GM18907 (cell line): ENCODE measurements around the gene FAM50A.
A peak's percentile ranks its signal among the peaks of the same experiment; 100 is the strongest.

Source experiments
- ATAC-seq: cut with Tn5 transposase; IDR thresholded peaks from one replicate; pipeline ENCODE4 v1.9.1; 2021; ENCODE audit warnings: mild to moderate bottlenecking, moderate library complexity; ENCODE audit not compliant: unreplicated experiment

Gene FAM50A

DNA sequence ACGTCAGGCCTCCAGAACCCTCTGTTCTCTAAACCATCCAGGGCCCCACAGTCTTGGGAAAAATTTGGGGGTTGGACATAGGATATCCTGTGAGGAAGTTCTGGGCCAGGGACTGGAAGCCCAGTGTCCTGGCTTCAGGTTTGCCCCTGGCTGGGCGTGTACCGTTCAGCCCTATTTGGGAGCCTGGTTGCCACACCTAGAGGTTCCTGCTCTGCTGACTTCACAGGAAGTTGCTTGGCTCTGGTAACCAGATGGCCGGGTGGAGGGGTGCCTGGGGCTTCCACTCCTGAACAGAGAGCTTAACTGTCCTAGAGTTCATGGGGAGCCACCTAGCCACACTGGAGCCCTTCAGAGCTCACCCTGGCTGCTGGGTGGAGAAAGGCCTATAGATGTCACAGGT is 31.5 kb upstream of the FAM50A start:
- no peak for ATAC-seq

DNA sequence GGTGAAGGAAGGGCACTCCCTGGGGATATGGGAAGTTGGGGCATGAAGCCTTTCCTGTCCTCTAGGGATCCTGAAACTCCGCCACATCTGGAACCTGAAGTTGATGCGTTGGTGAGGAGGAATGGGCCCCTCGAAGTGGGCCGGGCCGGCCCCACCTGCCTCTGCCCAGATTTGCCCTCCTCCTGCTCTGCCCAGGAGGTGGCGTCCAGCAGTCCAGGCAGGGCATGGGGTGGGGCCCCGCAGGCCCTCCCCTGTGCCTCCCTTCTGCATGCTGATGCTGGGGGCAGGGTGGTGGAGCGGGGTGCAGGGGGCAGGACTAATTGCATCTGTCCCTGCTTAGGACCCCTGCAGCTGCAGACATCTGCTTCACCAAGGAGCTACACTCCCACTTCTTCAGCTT is 30.8 kb upstream of the FAM50A start:
- no peak for ATAC-seq

DNA sequence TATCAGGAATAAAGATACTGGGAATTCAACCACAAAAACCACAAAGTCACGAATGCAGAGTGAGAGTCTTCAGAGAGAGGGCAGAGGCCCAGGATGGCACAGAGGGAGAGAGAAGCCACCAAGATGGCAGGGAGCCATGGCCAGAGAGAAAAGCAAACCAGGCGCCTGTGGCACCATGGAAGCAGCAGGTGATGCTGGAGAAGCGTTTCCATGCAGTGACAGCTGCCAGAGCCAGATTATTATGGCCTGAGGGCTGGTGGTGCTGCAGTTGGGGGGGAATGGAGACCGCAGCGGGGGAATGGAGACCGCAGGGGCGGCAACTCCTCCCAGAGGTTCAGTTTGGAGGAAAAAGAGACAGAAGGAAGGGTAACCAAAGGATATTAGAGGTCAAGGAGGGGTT is 26.8 kb upstream of the FAM50A start:
- ATAC-seq = no peak

DNA sequence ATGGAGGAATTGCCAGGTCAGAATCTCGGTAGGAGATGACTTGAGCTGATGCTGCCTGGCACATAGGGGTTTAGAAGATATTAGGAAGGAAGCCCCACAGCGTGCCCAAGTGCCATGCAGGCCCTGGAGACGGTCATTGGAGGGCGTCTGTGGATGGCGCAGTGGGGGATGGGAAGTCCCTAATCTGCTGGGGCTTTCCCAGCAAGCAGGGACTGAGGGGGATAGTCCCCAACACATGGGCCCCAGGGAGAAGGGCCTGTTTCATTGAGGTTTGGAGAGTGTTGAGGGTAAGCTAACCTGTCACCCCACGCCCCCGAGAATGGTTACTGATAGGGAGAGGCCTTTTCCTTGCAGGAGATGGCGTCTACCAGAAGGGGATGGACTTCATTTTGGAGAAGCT is 24.8 kb upstream of the FAM50A start:
- ATAC-seq = no peak

DNA sequence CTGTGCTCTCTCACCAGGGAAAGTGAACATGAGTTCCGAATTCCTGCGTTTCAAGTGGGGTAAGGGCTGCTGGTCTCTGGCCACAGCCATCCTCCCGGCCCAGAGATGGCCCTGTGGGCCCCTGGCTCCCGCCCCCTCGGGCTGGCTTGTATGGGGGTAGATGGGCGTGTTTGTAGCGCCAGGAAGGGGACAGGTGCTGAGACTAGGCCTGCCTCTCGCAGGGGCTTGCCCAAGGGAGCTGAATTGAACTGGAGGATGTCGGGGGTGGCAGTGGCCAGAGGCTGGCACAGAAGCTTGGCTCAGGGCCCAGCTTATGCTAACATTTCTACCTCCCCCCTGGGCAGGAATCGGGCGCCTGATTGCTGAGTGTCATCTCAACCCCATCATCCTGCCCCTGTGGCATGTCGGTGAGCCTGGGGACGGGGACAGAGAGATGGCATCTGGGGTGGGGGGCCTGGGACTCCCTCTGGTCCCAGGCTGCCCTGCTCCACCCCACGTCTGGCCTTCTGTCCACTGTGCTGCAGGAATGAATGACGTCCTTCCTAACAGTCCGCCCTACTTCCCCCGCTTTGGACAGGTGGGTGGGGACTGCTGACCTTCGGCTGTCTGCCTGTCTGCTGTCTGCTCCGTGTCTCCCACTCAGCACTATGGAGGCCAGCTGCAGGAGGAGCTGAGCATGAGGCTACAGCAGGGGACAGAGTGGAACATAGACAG is 24.1 kb upstream of the FAM50A start:
- ATAC-seq = no peak

DNA sequence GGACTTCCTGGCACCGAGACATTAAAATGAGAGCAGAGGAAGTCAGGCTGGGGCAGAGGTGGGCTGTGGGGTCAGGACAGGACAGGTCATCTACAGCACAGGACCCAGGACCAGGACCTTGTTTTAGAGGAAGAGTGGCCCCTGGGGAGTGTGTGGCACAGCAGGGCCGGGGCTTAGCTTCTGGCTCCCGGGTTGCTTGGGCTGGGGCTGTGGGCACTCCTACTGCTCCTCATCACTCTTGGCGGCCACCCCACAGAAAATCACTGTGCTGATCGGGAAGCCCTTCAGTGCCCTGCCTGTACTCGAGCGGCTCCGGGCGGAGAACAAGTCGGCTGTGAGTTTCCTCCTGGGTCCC is 23.6 kb upstream of the FAM50A start:
- no peak for ATAC-seq

DNA sequence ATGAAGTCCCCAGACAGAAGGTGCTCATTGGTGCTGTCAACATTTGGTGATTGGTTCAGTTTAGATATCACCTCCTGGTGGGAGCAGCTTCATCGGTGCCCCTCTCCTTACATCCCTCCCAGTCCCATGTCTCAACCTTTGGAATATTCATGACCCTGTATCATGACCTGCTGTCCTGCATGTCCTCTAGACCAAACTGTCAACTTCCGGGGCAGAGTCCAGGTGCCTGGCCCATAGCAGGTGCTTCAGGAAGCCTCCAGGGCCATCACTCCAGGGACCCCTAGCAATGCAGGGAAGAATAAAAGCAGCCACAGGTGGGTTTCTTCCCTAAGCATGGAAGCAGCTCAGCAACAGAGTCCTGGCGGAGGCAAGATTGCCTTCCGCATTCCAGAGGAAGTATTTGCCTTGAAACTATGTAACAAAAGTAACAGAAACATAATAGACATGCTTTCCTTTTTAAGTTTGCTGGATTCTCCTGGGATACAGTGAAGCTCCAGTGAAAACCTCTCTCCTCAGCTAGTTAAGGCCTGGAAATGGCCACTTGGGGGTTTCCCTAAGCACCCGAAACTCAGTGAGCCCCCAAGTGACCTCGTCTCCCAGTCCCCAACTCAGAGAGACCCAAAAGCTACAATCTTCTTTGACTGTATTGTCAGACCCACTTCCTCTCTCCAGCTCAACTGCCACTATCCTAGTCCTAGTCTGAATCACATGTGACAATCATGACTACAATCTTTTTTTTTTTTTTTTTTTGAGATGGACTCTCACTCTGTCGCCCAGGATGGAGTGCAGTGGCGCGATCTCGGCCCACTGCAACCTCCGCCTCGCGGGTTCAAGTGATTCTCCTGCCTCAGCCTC is 16.8 kb upstream of the FAM50A start:
- no peak for ATAC-seq

DNA sequence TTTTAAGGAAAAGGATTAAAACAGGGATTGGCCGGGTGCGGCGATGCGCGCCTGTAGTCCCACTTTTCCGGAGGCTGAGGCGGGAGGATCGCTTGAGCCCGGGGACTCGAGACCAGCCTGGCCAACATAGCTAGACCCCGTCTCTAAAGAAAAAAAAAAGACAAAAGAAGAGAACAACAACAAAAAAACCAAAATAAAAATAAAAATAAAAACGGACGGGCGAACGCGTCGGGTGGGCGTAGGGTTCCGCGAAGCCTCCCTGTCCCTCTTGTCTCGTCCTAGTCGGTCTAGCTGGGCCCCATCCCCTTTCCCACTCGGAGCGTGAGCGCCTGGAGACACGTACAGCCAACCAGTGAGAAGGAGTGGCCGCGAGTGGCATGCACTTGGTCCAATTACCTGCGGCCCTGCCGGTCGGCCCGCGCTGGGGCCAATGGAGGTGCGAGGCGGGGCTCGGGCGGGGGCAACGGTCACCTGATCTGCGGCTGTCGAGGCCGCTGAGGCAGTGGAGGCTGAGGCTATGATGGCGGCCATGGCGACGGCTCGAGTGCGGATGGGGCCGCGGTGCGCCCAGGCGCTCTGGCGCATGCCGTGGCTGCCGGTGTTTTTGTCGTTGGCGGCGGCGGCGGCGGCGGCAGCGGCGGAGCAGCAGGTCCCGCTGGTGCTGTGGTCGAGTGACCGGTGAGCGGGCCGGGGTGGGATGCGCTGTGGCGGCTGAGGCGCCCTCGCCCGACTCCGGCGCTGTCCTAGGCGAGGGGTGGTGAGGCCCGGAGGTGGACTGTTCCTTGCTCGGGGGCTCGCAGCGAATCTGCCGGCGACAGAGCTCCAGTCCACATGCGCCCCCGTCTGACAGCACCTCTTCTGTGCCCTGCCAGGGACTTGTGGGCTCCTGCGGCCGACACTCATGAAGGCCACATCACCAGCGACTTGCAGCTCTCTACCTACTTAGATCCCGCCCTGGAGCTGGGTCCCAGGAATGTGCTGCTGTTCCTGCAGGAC is 15.5 kb upstream of the FAM50A start, which contains the start of gene ATP6AP1:
TSS of gene ATP6AP1 (plus strand) at position 502 of the 996 bp plus-strand sequence. CDS start at position 518, 16 bp downstream.
- peak; percentile 92 for ATAC-seq

DNA sequence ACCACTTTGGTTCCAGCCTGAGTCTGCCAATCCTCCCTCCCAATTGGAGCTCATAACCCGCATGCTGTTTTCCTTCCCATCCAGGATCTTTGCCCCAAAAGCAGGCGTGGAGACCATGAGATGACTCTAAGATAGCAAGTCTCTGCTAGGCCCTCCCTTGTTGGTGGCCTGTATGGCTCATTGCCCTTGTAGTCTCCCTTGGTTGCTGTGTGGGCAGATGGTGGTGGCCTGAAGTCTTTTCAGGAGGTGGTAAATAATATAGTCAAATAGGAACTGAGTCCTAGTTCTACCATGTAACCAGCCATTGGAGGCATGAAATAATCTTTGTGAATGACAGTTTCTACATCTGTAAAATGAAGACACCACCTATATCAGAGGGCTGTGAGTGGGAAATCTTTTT is 14.2 kb upstream of the FAM50A start:
- ATAC-seq = no peak

DNA sequence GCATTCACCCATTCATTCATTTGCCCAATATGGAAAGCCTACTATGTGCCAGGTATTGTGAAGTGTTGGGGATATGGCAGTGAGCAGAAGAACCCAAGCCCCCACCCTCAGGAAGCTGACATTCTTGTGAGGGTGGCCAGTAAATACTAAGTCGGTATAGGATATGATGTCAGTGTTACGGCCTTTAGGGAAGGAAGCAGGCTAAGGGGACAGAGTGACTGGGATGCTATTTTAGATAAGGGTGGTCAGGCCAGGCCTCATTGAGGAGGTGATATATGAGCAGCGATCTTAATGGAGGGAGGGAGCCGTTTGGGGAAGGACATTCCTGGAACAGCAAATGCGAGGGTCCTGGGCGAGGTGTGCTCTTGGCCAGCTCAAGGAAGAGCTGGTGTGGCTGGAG is 13.5 kb upstream of the FAM50A start:
- no peak for ATAC-seq

DNA sequence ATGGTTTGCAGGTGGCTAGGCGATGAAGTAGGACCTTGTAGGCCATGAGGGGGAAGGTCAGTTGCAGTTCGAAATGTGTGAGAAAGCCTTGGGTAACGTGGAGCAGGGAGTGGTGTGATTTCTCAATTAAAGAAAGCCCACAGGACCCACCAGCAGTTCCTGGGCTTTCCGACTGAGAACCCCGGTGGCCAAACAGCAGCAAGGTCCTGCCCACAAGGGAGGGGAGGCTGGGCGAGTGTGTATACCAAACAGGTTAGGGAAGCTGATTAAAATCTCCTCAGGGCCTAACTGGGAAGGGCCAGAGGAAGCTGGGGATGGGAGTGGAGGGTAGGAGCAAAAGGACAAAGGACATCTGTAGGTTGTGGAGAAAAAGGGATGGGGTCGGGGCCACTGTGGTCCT is 13.0 kb upstream of the FAM50A start:
- no peak for ATAC-seq

DNA sequence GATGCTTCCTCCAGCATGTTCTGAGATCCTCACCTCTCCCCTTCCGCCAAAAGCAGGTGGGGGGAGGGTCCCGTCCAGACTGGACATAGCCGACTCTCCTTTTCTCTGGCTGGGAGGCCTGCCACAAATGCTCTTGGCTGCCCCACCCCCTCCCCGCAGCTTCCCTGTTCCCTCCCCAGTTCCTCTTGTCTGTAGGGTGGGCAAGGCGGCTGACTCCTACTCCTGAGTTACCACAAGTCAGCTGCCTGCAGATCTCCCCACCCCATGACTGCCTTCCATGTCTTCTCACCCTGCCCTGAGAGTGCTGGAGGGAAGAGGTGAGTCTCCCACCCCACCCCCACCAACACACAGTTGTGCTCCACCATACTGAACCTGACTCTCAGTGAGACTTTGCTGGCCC is 12.6 kb upstream of the FAM50A start:
- ATAC-seq = no peak

DNA sequence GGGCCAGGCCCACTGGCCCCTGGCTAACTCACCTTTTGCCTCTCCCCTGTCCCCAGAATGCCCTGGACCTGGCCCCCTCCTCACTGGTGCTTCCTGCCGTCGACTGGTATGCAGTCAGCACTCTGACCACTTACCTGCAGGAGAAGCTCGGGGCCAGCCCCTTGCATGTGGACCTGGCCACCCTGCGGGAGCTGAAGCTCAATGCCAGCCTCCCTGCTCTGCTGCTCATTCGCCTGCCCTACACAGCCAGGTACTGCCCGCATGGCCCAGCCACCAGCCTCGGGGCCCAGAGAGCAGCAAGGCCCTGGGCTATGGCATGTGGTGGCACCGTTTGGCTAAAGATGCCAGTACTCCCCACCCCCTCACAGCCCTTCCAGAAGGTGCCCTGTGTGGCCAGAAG is 11.7 kb upstream of the FAM50A start:
- no peak for ATAC-seq

DNA sequence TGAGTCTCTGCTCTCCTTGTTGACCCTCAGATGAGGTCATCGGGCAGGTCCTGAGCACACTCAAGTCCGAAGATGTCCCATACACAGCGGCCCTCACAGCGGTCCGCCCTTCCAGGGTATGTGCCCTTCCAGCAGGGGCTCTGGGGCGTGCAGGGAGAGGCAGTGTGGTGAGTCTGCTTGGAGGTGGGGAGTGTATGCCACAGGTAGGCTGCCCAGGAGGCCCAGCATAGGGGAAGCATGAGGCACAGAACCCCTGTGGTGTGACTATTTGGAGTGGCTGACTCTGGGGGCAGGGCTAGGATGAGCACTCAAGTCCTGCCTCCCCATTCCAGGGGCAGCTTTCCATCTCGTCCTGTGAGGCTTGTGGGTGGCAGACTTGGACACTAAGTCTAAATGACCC is 10.3 kb upstream of the FAM50A start:
- no peak for ATAC-seq

DNA sequence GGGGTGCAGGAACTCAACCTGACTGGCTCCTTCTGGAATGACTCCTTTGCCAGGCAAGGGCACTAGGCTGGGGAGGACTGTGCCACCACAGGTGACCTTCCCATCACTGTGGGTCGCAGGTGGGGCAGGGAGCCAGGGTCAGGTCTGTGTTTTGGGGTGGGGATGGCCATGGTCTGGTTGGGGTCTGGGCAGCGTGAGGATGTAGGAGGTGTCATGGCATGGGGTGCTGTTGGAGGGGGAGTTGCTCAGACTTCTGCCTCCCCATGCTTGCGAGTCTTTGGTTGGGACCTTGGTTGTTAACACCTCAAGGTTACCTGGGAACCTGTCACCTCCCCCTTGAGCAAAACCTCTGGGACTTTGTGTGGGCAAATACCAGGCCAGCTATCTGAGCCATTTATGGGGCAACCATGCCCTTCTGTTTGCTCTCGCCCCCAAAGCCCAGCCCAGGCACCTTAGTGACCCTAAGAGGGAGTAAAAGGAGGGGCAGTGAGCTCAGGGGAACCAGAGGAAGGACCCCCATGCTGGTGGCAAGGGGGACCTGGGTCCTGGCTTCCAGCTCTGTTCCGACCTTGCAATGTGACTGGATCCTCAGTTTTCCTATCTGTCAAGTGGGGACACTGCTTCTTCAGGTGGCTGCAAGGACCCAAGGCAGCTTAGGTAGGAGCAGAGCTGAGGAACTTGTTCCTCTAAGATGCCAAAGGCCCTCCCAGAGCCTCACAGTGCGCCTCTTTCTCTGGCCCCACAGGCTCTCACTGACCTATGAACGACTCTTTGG is 9.4 kb upstream of the FAM50A start:
- ATAC-seq = no peak

DNA sequence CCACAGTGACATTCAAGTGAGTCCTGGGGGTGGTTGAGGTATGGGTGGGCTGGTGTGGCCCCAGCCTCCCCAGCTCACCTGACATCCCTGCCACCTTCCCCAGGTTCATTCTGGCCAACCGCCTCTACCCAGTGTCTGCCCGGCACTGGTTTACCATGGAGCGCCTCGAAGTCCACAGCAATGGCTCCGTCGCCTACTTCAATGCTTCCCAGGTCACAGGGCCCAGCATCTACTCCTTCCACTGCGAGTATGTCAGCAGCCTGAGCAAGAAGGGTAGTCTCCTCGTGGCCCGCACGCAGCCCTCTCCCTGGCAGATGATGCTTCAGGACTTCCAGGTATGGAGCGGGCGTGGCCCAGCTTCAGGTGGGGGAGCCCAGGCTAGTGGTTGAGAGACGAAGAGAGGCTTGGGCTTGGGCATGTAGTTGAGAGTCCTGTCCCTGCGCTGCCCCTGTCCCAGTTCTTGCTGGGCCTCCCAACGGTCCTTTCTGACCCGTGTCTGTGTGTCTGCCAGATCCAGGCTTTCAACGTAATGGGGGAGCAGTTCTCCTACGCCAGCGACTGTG is 8.7 kb upstream of the FAM50A start:
- no peak for ATAC-seq

DNA sequence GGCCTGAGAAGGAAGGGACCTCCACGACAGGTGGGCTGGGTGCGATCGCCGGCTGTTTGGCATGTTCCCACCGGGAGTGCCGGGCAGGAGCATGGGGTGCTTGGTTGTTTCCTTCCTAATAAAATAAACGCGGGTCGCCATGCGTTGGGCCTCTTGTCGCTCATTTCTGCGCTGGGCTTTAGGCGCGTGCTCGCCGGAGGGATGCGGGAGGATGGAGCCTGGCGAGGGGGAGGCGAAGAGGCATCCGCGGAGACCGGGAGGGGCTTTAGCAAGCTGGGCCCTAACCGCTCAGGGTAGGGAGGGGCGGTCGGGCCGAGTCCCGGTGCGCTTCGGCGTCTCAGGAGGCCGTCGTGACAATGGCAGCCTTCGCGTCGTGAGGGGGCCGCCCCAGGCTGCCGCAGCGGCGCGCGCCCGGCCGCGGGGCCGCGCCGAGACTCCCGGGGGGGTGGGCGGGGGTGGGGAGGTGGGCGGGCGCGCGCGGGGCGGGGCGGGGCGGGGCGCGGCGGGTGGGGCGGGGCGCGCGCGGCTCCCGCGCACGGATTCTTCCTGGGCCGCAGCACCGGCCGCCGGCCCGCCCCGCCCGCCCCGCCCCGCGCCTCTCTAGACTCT is 7.5 kb upstream of the FAM50A start:
- no peak for ATAC-seq

DNA sequence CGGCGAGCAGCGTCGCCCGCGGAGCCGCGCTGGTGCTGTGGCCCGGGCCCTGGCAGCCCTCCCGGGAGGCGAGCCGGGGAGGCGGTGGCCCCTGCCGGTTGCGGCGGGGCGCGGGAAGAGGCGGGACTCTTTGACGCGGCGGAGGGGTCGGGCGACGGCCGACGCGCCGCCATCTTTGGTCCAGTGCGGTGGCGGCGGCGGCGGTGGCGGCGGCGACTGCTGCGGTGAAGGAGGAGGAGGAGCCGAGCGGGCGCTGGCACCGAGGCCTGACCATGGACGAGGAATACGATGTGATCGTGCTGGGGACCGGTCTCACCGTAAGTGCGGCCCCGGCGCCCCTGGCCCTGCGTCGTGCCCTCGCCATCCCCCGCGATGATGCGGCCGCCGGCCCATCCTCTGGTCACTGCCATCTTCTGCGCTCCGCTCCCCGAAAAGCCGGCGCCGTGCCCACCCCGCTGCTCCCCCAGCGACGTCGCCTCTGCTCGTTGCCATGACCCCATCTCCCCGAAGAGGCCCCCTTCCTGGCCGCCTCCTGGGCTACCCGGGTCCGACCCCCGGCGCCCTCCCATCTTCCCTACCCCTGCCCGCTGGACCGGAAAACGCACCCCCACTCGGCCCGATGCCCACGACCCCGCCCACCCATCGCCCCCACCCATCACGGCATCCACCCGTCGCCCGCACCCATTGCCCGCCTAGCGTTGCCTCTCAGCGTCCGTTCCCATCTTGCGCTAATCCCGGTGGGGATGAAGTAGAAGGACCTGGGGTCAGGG is 6.8 kb upstream of the FAM50A start, which contains the start of gene GDI1:
TSS of gene GDI1 (plus strand) at position 172 of the 770 bp plus-strand sequence. CDS start at position 273, 101 bp downstream.
- ATAC-seq = no peak
